ENCODE data around the gene IYD. TPM values are rescaled to one million over a fixed set of nuclear protein-coding genes. Genes with fewer than 3 reads are reported as not detected.

Gene IYD
- total RNA-seq, 1 experiment from 2014 or later = not detected

DNA sequence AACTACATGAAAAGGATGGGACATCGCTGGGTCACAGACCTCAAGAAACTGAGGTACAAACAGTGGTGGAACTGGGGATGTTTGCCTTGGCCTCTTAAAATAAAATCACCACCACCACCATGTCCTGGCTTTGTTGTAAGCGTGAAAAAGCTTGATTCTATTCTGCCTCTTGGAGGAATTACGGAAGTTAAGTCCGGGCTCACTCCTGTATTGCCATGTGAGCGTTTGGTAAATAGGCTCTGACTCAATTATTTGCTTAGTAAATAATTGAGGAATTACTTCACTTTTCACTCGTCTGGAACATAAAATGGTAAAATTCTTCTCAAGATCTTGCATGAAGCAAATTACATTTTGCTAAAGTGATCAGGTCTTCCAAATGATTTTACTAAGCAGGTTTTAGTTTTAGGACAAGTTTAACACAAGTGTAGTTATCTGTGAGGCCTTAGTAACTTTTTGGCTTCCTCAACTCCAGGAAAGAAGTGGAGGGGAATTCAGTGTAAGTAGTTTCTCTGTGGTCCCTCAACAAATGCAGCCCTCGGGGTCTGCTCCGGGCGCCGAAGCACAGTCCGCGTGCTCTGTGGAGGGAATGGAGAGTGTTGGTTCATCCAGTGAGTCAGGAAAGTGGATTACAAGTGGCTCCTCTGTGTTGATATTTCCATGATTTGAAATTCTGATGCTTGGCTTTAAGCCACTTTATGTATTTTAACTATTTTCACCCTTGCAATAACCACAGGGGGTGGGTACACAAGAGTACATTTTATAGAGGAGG lies 23.8 kb downstream of the IYD start:
- Mint-ChIP-seq H3K4me3 (ENCODE audit: unreplicated experiment) (no peak overlapping the region), H3K27me3 (ENCODE audit: insufficient read depth, unreplicated experiment) (no peaks in the 10 kb centered on the region), H3K36me3 (ENCODE audit: insufficient read depth, unreplicated experiment) (no peaks in the 10 kb centered on the region), H3K27ac (ENCODE audit: low read depth, unreplicated experiment) (no peak overlapping the region), H3K9me3 (ENCODE audit: unreplicated experiment) (no peaks in the 10 kb centered on the region), H3K4me1 (ENCODE audit: insufficient read depth, unreplicated experiment) (peaks cover 5% of the 10 kb centered on the region)
- POLR2A ChIA-PET = interaction anchor here (1.0 to 1.6 kb wide), 2 partner anchors 318 to 367 kb away, joined by 3 read pairs; partner anchors contain the start of gene RAET1L
- TF ChIP-seq CTCF (IDR thresholded peaks at IDR 0.05; ENCODE audit: unreplicated experiment) = no peak
- CTCF ChIA-PET = interaction anchor here (0.6 to 8.4 kb wide), 4 partner anchors 9 to 507 kb away, joined by 3 to 207 read pairs (median 22); partner anchors contain the start of gene ULBP3
- BruUV-seq (replicated peaks) = no TSS peak
- no peak for DNase-seq (ENCODE audit: unreplicated experiment)
- intact Hi-C loops (cut with micrococcal nuclease) = loop anchor here (10.0 kb wide), 1 partner anchor 248 kb away; the partner anchor contains the start of gene PPP1R14C

GRCh38 chr6:150394053-150394898 lies 25.5 kb downstream of the IYD start:
- H3K36me3 Mint-ChIP-seq (ENCODE audit: insufficient read depth, unreplicated experiment) = no peaks in the 10 kb centered on the region
- intact Hi-C loops (cut with micrococcal nuclease) = loop anchor here (2.0 to 10.0 kb wide), 3 partner anchors 59 to 249 kb away; partner anchors contain the start of gene PPP1R14C
- H3K4me3 Mint-ChIP-seq (ENCODE audit: unreplicated experiment) = no peak overlapping the region
- peaks cover 5% of the 10 kb centered on the region for H3K4me1 Mint-ChIP-seq (ENCODE audit: insufficient read depth, unreplicated experiment)
- no peak for DNase-seq (ENCODE audit: unreplicated experiment)
- CTCF ChIA-PET = interaction anchor here (0.5 to 8.4 kb wide), 44 partner anchors 10 to 1470 kb away, joined by 3 to 207 read pairs (median 4); partner anchors contain the start of genes RAET1L and ULBP3
- no peak for TF ChIP-seq CTCF (IDR thresholded peaks at IDR 0.05; ENCODE audit: unreplicated experiment)
- no peaks in the 10 kb centered on the region for H3K27me3 Mint-ChIP-seq (ENCODE audit: insufficient read depth, unreplicated experiment)
- no peak overlapping the region for H3K27ac Mint-ChIP-seq (ENCODE audit: low read depth, unreplicated experiment)
- no TSS peak for BruUV-seq (replicated peaks)
- H3K9me3 Mint-ChIP-seq (ENCODE audit: unreplicated experiment) = no peaks in the 10 kb centered on the region
- POLR2A ChIA-PET = interaction anchor here (0.6 to 1.9 kb wide), 6 partner anchors 250 to 421 kb away, joined by 3 to 6 read pairs (median 4); partner anchors contain the start of gene ULBP3

- Mint-ChIP-seq H3K4me1 (ENCODE audit: insufficient read depth, unreplicated experiment) (peaks cover 5% of the 10 kb centered on the region), H3K4me3 (ENCODE audit: unreplicated experiment) (no peak overlapping the region), H3K27ac (ENCODE audit: low read depth, unreplicated experiment) (no peak overlapping the region), H3K36me3 (ENCODE audit: insufficient read depth, unreplicated experiment) (no peaks in the 10 kb centered on the region), H3K9me3 (ENCODE audit: unreplicated experiment) (no peaks in the 10 kb centered on the region), H3K27me3 (ENCODE audit: insufficient read depth, unreplicated experiment) (no peaks in the 10 kb centered on the region)
- POLR2A ChIA-PET = interaction anchor here (0.6 to 1.9 kb wide), 8 partner anchors 58 to 420 kb away, joined by 3 to 6 read pairs (median 4); partner anchors contain the start of gene ULBP3
- TF ChIP-seq CTCF (IDR thresholded peaks at IDR 0.05; ENCODE audit: unreplicated experiment) = no peak
- CTCF ChIA-PET = interaction anchor here (0.5 to 8.4 kb wide), 53 partner anchors 8 to 890 kb away, joined by 3 to 207 read pairs (median 4); partner anchors contain the start of genes RAET1L and ULBP3
- intact Hi-C loops (cut with micrococcal nuclease) = loop anchor here (1.0 to 10.0 kb wide), 7 partner anchors 60 to 461 kb away; partner anchors contain the start of gene PPP1R14C
- DNase-seq (ENCODE audit: unreplicated experiment) = no peak
- no TSS peak for BruUV-seq (replicated peaks)
Observed at GRCh38 chr6:150394899-150395295, 26.1 kb downstream of the IYD start.

Data from MCF 10A (cell line).